ENCODE results near the gene CLTCL1. TPM values are rescaled to one million over a fixed set of nuclear protein-coding genes. Genes with fewer than 3 reads are reported as not detected.

CLTCL1 gene
- total RNA-seq, 1 donor from 2014 or later, result 6.8 TPM

GRCh38 chr22:19220867-19221266, 70.7 kb downstream of the CLTCL1 start:
- no peak for ATAC-seq
- H3K36me3 ChIP-seq, result peaks cover 28% of the 10 kb centered on the region
- intact Hi-C loops (cut with DNase I), result no loop called here

GRCh38 chr22:19218541-19219233, 72.8 kb downstream of the CLTCL1 start:
- no peaks in the 10 kb centered on the region for H3K4me1 ChIP-seq
- ATAC-seq (peak in 1 of 2 donors; percentile 18), DNase-seq (no peak)
- H3K36me3 ChIP-seq, result peaks cover 27% of the 10 kb centered on the region
- no peak for TF ChIP-seq CTCF (IDR thresholded peaks at IDR 0.05)
- no peaks in the 10 kb centered on the region for H3K9me3 ChIP-seq
- no peak overlapping the region for H3K27ac ChIP-seq
- no peaks in the 10 kb centered on the region for H3K27me3 ChIP-seq (ENCODE audit: low read depth)
- no peak overlapping the region for H3K4me3 ChIP-seq
- intact Hi-C loops (cut with DNase I), result no loop called here

More at GRCh38 chr22:19220867-19221266, 70.7 kb downstream of the CLTCL1 start:
- no peaks in the 10 kb centered on the region for H3K9me3 ChIP-seq
- no peak for DNase-seq
- H3K27me3 ChIP-seq (ENCODE audit: low read depth), result no peaks in the 10 kb centered on the region
- TF ChIP-seq CTCF (IDR thresholded peaks at IDR 0.05), result no peak
- no peak overlapping the region for H3K4me3 ChIP-seq
- no peak overlapping the region for H3K27ac ChIP-seq
- no peaks in the 10 kb centered on the region for H3K4me1 ChIP-seq

GRCh38 chr22:19216579-19216978, 74.9 kb downstream of the CLTCL1 start:
- intact Hi-C loops (cut with DNase I), result no loop called here
- Histone ChIP-seq H3K9me3 (no peaks in the 10 kb centered on the region), H3K4me1 (no peaks in the 10 kb centered on the region), H3K27me3 (ENCODE audit: low read depth) (no peaks in the 10 kb centered on the region), H3K4me3 (no peak overlapping the region), H3K27ac (no peak overlapping the region), H3K36me3 (peaks cover 15% of the 10 kb centered on the region)
- DNase-seq (no peak), ATAC-seq (no peak)
- no peak for TF ChIP-seq CTCF (IDR thresholded peaks at IDR 0.05)

GRCh38 chr22:19215360-19215759, 76.2 kb downstream of the CLTCL1 start:
- peaks cover 4% of the 10 kb centered on the region for H3K36me3 ChIP-seq
- ATAC-seq (no peak), DNase-seq (no peak)
- H3K27ac ChIP-seq, result no peak overlapping the region
- no peaks in the 10 kb centered on the region for H3K9me3 ChIP-seq
- intact Hi-C loops (cut with DNase I), result no loop called here
- H3K27me3 ChIP-seq (ENCODE audit: low read depth), result no peaks in the 10 kb centered on the region
- H3K4me3 ChIP-seq, result no peak overlapping the region
- no peak for TF ChIP-seq CTCF (IDR thresholded peaks at IDR 0.05)
- no peaks in the 10 kb centered on the region for H3K4me1 ChIP-seq

GRCh38 chr22:19214078-19214473, 77.4 kb downstream of the CLTCL1 start:
- Histone ChIP-seq H3K27me3 (ENCODE audit: low read depth) (no peaks in the 10 kb centered on the region), H3K36me3 (peaks cover 13% of the 10 kb centered on the region), H3K27ac (no peak overlapping the region), H3K9me3 (no peaks in the 10 kb centered on the region), H3K4me3 (no peak overlapping the region), H3K4me1 (no peaks in the 10 kb centered on the region)
- peak; percentile 41 to 43 for ATAC-seq
- no peak for TF ChIP-seq CTCF (IDR thresholded peaks at IDR 0.05)
- no peak for DNase-seq
- intact Hi-C loops (cut with DNase I), result no loop called here
